Neural cell (in vitro differentiated cells): ENCODE data around the gene DNER. TPM values are rescaled to one million over a fixed set of nuclear protein-coding genes. Genes with fewer than 3 reads are reported as not detected.

Experiments used
- H2AFZ ChIP-seq: fragments of 200-600, 300-800 bp; sonication (generic), shearing (Covaris generic); 2 replicates; pipeline ENCODE4 v1.6.0; 2014; ENCODE audit warnings: low read depth, mild to moderate bottlenecking, antibody characterized with exemption, low read length, moderate library complexity
- H3F3A ChIP-seq: fragments of 200-600 bp; shearing (Covaris generic); 2 replicates; pipeline ENCODE4 v1.6.1; 2016; ENCODE audit warnings: mild to moderate bottlenecking, moderate library complexity, mixed read lengths, antibody characterized with exemption, low read length; ENCODE audit not compliant: insufficient read depth, poor library complexity, severe bottlenecking
- H3K27ac ChIP-seq: fragments of 200-600, 300-800 bp; sonication (generic), shearing (Covaris generic); 2 replicates; pipeline ENCODE4 v1.5.1; 2014; ENCODE audit warnings: mild to moderate bottlenecking, low read length, moderate library complexity
- H3K27me3 ChIP-seq: fragments of 300-800, 200-600 bp; sonication (generic), shearing (Covaris generic); 2 replicates; pipeline ENCODE4 v1.6.0; 2014; ENCODE audit warnings: mild to moderate bottlenecking, low read depth, low read length, moderate library complexity; ENCODE audit not compliant: insufficient read depth
- H3K36me3 ChIP-seq: fragments of 300-800, 200-600 bp; sonication (generic), shearing (Covaris generic); 2 replicates; pipeline ENCODE4 v1.5.1; 2014; ENCODE audit warnings: mild to moderate bottlenecking, antibody characterized with exemption, low read length, moderate library complexity; ENCODE audit not compliant: insufficient read depth
- H3K4me2 ChIP-seq: fragments of 300-800, 200-600 bp; sonication (generic), shearing (Covaris generic); 2 replicates; pipeline ENCODE4 v1.6.0; 2014; ENCODE audit warnings: mild to moderate bottlenecking, low read length
- H3K4me3 ChIP-seq: fragments of 300-800, 200-600 bp; sonication (generic), shearing (Covaris generic); 2 replicates; pipeline ENCODE4 v1.5.1; 2014; ENCODE audit warnings: mild to moderate bottlenecking, low read length, moderate library complexity
- H3K79me2 ChIP-seq: fragments of 200-600 bp; shearing (Covaris generic); replicated peaks from 2 replicates; pipeline ENCODE4 v1.6.0; 2014; ENCODE audit warnings: mild to moderate bottlenecking, low read length, moderate library complexity; ENCODE audit not compliant: insufficient read depth
- H3K9ac ChIP-seq: fragments of 300-800, 200-600 bp; sonication (generic), shearing (Covaris generic); 2 replicates; pipeline ENCODE4 v1.6.1; 2016; ENCODE audit warnings: mild to moderate bottlenecking, low read length, mixed read lengths
- H3K9me2 ChIP-seq: fragments of 200-600 bp; shearing (Covaris generic); 2 replicates; pipeline ENCODE4 v1.6.1; 2016; ENCODE audit warnings: mild to moderate bottlenecking, low read length, mixed read lengths; ENCODE audit not compliant: insufficient read depth
- H3K9me3 ChIP-seq: fragments of 200-600, 300-800 bp; sonication (generic), shearing (Covaris generic); 2 replicates; pipeline ENCODE4 v1.6.1; 2016; ENCODE audit warnings: mild to moderate bottlenecking, mixed run types, low read length, moderate library complexity, mixed read lengths
- H4K20me1 ChIP-seq: fragments of 200-600 bp; shearing (Covaris generic); 2 replicates; pipeline ENCODE4 v1.6.1; 2016; ENCODE audit warnings: mild to moderate bottlenecking, mixed run types; ENCODE audit not compliant: insufficient read depth
- EP300 ChIP-seq: fragments of 450-650 bp; conservative IDR thresholded peaks from 2 replicates; pipeline ENCODE4 v1.6.1; 2014; ENCODE audit warnings: antibody characterized with exemption, mild to moderate bottlenecking, moderate library complexity; ENCODE audit not compliant: poor library complexity, severe bottlenecking
- EZH2 ChIP-seq: fragments of 200-600, 300-800 bp; shearing (Covaris generic), sonication (generic); IDR thresholded peaks from 2 replicates; pipeline ENCODE4 v1.6.1; 2014; ENCODE audit warnings: antibody characterized with exemption, low read length, borderline replicate concordance, mild to moderate bottlenecking; ENCODE audit not compliant: insufficient read depth, poor library complexity, severe bottlenecking
- MXI1 ChIP-seq: fragments of 450-650 bp; conservative IDR thresholded peaks from 2 replicates; pipeline ENCODE4 v1.6.1; 2014; ENCODE audit warnings: antibody characterized with exemption, mild to moderate bottlenecking; ENCODE audit not compliant: poor library complexity, severe bottlenecking
- POLR2AphosphoS5 ChIP-seq: IDR thresholded peaks from 2 replicates; pipeline ENCODE4 v1.6.1; 2012
- RAD21 ChIP-seq: fragments of 450-650 bp; conservative IDR thresholded peaks from 2 replicates; pipeline ENCODE4 v1.6.1; 2014; ENCODE audit warnings: antibody characterized with exemption, mild to moderate bottlenecking, moderate library complexity
- SMC3 ChIP-seq: fragments of 450-650 bp; conservative IDR thresholded peaks from 2 replicates; pipeline ENCODE4 v1.6.1; 2014; ENCODE audit warnings: antibody characterized with exemption, mild to moderate bottlenecking, moderate library complexity; ENCODE audit not compliant: poor library complexity
- TAF1 ChIP-seq: IDR thresholded peaks from 2 replicates; pipeline ENCODE4 v1.6.1; 2012; ENCODE audit warnings: low read depth
- polyA plus RNA-seq: library from polyadenylated mRNA; depleted of rRNA; stranded (reverse); fragments of >200 nt; gene quantifications from 2 replicates; pipeline ENCODE4 v1.2.3, GENCODE V29; 2014
- TF ChIP-seq, protein P1 (sequence below): fragments of 450-650 bp; IDR thresholded peaks from 2 replicates; pipeline ENCODE4 v1.5.1; 2014; ENCODE audit warnings: antibody characterized with exemption, mild to moderate bottlenecking, moderate library complexity; ENCODE audit not compliant: poor library complexity, severe bottlenecking
- TF ChIP-seq, protein P2 (sequence below): IDR thresholded peaks from 2 replicates; pipeline ENCODE4 v1.6.1; 2012; ENCODE audit warnings: borderline replicate concordance

The DNER gene
- polyA plus RNA-seq, 1 donor from 2014 or later, result 310 TPM

DNA sequence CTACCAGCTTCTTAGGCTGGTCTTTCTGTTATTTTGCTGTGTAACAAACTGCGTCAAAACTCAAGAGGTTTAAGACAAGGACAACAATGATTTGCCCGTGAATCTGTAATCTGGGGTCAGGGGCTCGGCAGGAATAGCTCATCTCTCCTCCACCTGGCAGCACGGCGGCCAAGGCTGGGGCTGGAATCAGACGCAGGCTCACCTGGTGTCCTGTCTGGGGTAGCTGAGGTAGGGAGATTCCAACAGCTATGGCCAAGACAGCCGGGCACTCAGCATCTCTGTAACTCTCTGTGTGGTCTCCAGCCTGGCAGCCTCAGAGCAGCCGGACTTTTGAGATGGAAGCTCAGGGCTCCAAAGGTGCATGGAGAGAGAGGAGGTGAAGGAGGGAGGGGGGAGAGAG lies 42.3 kb downstream of the DNER start:
- Histone ChIP-seq H4K20me1 (peaks cover 3% of the 10 kb centered on the region), H3K4me2 (no peak overlapping the region), H3K27me3 (no peaks in the 10 kb centered on the region), H3K9me2 (no peaks in the 10 kb centered on the region), H3F3A (no peaks in the 10 kb centered on the region), H2AFZ (no peak overlapping the region), H3K9ac (no peak overlapping the region), H3K36me3 (no peaks in the 10 kb centered on the region), H3K27ac (no peak overlapping the region), H3K9me3 (no peaks in the 10 kb centered on the region), H3K79me2 (no peaks in the 10 kb centered on the region), H3K4me3 (no peak overlapping the region)
- no peak for TF ChIP-seq SMC3
- TF ChIP-seq RAD21, result no peak
- TF ChIP-seq, protein P1, sequence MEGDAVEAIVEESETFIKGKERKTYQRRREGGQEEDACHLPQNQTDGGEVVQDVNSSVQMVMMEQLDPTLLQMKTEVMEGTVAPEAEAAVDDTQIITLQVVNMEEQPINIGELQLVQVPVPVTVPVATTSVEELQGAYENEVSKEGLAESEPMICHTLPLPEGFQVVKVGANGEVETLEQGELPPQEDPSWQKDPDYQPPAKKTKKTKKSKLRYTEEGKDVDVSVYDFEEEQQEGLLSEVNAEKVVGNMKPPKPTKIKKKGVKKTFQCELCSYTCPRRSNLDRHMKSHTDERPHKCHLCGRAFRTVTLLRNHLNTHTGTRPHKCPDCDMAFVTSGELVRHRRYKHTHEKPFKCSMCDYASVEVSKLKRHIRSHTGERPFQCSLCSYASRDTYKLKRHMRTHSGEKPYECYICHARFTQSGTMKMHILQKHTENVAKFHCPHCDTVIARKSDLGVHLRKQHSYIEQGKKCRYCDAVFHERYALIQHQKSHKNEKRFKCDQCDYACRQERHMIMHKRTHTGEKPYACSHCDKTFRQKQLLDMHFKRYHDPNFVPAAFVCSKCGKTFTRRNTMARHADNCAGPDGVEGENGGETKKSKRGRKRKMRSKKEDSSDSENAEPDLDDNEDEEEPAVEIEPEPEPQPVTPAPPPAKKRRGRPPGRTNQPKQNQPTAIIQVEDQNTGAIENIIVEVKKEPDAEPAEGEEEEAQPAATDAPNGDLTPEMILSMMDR, result no peak
- TF ChIP-seq TAF1, result no peak
- TF ChIP-seq EP300, result no peak
- no peak for TF ChIP-seq MXI1
- no peak for TF ChIP-seq POLR2AphosphoS5
- TF ChIP-seq, protein P2, sequence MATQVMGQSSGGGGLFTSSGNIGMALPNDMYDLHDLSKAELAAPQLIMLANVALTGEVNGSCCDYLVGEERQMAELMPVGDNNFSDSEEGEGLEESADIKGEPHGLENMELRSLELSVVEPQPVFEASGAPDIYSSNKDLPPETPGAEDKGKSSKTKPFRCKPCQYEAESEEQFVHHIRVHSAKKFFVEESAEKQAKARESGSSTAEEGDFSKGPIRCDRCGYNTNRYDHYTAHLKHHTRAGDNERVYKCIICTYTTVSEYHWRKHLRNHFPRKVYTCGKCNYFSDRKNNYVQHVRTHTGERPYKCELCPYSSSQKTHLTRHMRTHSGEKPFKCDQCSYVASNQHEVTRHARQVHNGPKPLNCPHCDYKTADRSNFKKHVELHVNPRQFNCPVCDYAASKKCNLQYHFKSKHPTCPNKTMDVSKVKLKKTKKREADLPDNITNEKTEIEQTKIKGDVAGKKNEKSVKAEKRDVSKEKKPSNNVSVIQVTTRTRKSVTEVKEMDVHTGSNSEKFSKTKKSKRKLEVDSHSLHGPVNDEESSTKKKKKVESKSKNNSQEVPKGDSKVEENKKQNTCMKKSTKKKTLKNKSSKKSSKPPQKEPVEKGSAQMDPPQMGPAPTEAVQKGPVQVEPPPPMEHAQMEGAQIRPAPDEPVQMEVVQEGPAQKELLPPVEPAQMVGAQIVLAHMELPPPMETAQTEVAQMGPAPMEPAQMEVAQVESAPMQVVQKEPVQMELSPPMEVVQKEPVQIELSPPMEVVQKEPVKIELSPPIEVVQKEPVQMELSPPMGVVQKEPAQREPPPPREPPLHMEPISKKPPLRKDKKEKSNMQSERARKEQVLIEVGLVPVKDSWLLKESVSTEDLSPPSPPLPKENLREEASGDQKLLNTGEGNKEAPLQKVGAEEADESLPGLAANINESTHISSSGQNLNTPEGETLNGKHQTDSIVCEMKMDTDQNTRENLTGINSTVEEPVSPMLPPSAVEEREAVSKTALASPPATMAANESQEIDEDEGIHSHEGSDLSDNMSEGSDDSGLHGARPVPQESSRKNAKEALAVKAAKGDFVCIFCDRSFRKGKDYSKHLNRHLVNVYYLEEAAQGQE, result no peak
- no peak for TF ChIP-seq EZH2

DNA sequence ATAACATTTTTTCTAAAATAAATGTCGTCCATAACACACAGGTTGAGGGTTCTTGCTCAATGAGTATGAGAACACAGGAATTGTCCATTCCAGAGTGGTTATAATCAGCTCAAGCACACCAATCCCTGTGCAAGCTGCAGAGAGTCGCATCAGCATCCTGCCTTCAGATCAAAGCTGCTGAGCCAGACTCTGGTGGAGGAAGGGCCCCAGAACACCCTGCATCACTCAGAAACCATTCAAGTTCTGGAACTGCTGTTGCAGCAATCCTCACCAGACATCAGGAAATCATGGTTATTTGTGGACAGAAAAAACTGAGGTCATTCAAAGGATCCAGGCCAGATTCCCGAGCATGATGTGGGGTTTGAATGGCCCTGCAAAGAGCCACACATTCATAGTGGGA lies 44.5 kb downstream of the DNER start:
- Histone ChIP-seq H2AFZ (no peak overlapping the region), H4K20me1 (peaks cover 3% of the 10 kb centered on the region), H3K27me3 (no peaks in the 10 kb centered on the region), H3K9me2 (no peaks in the 10 kb centered on the region), H3F3A (no peaks in the 10 kb centered on the region), H3K79me2 (peaks cover 3% of the 10 kb centered on the region), H3K27ac (no peak overlapping the region), H3K9me3 (no peaks in the 10 kb centered on the region), H3K9ac (no peak overlapping the region), H3K4me3 (no peak overlapping the region), H3K36me3 (no peaks in the 10 kb centered on the region), H3K4me2 (no peak overlapping the region)
- TF ChIP-seq, protein P2, result no peak
- no peak for TF ChIP-seq EZH2
